ENCODE measurements around the gene ALX4.

The ALX4 gene

DNA sequence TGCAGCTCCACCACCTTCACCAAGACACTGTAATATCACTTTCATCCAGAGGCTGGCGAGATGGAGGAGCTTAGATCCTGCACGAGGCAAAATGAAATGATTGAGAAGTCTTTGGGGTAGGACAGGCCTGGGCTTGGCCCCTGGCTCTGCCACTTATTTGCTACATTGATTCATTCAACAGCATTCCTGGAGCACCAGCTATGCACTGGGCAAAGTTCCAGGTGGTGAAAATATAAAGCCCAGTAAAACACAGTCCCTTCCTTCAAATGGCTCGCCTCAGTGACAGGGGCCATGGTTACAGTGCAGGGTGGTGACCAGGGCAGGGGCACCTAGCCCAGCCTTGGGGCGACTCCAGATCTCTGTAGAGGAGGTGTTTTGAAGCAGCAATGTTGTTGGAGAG, 19.7 kb downstream of the ALX4 start:
- DNase-seq: no peak

DNA sequence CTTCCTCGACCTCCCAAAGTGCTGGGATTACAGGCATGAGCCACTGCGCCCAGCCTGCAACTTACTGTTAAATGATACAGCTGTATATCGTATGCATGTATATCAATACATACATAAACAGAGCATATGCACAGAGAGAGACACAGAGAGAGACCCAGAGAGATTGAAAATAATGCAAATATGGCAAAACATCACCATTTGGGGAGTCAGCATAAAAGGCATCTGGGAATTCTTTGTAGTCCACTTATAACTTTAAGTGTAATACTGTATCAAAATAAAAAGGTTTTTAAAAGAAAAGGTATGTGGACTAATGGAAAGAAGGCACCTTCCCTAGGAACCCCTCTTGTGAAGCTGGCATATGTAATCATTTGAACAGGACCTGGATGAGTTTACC, 21.8 kb downstream of the ALX4 start:
- no peak for DNase-seq

DNA sequence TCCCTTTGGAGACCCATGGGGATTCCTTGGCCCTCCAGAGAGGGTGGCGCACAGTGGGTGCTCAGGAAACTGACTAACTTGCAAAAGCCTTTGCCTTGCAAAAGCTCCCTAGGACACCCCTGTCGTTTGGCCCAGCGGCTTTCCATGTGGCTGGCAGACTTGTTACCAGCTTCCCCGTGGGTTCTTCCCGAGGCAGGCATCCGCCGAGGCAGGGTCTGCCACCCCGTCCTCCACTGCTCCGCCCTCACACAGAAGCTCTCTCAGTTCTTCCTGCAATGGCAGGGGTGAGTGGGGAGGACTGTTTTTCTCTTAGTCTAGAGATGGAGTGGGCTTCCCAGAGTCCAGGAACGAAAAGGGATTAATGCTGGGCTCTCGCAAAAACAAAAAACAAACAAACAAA, 23.0 kb downstream of the ALX4 start:
- DNase-seq: no peak

DNA sequence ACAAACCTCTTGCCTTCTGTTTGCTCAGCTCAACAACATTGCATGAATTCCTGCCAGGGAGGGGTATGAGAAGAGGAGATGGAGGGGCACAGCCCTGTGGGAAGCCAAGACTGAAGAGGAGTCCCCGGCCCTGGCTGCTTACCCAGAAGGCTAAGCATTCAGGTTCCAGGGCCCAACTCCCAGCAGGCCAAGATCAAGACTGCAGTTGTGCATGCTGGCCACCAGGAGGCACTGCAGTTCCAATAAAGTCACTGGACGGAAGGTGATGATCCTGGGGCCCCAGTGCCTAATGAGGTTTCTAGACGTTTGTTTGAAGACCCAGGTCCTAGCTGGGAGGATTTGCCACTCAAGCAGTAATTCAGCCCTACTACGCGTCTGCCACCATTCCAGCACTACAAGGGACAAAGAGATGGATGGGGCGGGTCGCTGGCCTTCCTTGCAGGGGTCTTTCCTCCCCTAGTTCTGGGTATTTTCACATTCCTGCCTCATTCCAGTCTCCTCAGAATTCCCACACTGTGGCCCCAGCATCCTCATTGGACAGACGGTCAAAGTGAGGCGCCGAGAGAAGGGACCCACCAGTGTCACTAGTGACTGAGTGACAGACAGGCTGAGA, 23.6 kb downstream of the ALX4 start:
- DNase-seq: no peak

DNA sequence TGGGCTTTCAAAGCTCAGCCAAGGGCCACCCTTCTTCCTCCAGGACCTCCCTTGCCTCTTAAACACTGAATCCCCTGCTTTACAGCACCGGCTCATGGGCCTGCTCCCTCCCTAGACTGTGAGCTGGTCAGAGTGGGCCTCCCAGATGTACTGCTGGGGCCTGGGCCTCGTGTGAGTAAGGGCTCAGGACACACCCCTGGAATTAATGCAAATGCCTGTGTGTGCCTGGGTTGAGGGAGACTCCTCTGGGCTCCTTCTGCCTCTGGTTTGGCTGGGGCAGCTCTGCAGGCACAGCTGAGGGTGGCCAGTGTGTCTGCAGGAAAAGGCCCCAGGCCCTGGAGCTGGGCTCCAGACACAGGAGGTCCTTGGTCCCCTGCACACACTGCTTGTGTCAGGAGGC, 24.2 kb downstream of the ALX4 start:
- DNase-seq: no peak

DNA sequence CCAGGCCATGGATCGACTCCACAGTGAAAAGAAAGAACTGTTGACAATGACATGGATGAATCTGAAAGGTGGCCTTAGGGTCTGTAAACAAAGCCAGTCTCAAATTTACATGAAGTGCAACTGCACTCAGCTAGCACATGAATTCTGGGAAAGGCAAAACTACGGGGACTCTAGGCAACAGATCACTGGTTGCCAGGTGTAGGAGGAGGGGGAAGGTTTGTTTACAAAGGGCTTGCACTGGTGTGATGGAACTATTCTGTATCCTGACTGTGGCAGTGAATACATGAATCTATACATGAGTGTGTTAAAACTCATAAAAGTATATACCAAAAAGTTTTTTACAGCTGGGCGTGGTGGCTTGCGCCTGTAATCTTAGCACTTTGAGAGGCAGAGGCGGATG, 27.3 kb downstream of the ALX4 start:
- no peak for DNase-seq

DNA sequence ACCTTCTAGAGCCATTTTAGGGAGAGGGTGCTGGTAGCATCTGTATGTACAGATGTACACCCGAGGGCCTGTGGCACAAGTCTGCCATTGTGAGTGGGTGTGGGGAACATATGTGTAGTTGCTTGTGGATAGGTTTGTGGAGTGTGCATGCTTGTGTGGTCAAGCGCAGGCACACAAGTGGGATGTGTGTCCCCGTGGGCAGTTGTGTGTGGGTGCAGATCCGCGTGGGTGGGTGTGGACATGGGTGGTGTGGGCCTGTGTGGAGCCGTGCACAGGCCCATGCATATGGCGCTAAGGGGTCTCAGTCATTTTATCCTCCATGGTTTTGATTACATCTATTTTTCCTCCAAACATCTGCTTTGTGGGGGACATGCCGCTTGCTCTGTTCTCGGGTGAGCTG, 28.8 kb downstream of the ALX4 start:
- no peak for DNase-seq

DNA sequence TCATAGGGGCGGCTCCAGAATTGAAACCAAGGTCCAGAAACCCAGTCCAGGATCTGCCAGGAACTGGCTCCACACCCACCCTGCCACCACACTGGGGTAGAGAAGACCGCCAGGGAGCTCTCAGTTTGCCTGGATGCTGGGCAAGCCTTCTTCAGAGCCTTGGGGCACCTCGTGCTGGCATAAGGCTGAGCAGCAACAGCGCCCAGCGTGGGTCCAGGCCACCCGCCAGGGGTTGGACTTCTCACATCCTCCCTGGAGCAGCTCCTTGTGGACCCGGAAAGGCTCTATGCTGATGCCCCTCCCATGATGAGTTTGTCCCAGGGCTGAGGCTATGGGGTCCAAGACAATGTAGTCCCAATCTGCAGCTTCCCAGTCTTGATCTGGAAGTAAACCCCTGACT, 29.7 kb downstream of the ALX4 start:
- DNase-seq: no peak

DNA sequence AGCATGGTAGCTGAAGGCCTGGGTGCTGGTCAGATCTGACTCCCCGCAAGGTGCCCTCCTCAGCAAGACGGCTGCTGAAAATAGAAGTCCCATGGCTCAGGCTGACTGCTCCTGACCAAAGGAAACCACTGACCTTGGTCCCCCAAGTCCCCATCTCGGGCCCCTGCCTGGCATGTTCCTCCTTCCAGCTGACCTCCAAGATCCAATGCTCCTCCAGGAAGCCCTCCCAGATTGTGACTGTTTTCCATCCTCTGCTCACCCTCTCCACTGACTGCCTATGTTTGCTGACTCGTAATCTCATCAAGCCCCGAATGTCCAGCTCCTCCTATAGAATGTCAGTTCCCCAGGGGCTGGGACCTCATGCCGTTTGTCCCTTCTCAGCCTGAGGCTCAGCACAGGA, 30.5 kb downstream of the ALX4 start:
- DNase-seq: no peak

DNA sequence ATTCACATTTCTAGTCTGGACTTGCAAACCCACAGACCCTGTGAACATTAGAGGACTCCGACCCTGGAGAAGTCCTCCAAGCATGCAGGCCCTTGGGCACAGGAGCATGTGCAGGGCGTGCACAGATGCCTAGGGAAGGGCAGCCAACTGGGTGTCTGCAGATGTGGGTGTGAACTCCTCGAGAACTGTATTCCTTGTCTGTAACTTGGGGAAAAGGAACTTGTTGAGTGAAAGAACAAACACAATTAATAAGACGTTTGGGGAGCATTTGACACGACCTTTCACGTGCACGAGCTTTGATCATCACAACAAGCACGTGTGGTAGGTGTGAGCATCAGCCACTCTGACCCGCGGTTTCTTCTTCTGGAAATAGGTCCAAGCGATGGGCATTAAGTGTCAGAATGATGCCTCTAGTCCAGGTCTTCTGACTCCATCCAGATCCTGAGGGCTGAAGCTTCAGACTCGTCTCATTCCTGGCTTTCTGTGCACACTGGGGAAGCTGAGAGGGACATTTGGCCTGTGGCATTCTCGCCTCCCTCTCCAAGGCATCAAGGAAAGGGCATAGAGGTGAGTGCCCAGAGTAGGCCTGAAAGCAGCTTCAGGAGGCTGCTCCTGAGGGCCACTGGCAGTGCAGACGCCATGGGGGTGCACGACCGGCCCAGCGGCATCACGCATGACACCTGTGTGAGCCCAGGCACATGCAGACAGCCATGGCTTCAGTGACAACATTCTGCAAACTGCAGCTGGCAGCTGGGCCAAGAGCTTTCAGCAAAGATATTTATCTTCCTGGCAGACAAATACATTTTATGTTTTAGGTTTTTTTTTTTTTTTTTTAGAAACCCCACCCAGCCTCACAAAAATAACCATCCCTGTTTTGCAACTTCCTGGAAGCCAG, 32.5 kb downstream of the ALX4 start:
- DNase-seq: no peak

DNA sequence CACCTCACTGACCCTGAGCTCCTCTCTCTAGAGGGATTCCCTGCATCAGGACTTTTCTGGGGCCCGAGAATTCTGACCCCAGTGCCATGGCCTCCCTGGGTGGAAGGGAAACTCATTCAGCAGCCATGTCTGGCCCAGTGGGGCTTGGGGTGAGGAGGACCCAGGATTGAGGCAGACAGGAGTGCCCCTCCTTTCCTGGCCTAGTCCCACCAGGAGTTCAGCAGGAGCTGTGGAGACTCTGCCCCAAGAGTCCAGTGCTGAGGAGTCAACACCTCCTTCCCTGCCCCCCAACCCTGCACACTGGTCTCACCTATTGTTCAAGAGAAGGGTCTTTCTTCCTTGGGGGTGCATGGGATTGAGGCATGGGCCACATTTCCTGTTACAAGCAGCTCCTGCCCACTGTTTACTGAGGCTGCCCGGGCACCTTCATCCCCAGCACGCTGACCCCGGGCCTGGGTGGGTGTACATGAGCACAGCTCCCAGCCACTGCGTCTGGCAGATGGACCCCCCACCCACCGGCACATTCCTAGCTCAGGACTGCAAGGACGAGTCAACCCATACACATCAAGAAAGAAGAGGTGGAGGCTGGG, 33.9 kb downstream of the ALX4 start:
- DNase-seq: no peak

DNA sequence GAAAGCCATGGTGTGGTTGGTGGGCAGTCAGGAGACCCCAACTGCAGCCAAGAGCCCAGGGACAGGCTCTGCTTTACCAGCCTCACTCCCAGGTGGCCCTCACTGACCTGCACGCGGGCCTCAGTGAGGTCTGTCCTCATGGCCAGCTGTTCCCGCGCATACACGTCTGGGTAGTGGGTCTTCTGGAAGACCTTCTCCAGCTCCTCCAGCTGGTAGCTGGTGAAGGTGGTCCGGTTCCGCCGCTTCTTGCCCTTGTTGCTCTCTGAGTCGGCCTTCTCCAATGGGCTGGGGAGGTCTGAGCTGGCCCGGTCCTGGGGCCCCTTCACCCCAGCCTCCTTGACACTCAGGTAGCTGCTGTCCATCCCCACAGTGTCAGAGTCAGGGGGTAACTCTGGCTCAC, 34.7 kb downstream of the ALX4 start:
- DNase-seq: no peak

DNA sequence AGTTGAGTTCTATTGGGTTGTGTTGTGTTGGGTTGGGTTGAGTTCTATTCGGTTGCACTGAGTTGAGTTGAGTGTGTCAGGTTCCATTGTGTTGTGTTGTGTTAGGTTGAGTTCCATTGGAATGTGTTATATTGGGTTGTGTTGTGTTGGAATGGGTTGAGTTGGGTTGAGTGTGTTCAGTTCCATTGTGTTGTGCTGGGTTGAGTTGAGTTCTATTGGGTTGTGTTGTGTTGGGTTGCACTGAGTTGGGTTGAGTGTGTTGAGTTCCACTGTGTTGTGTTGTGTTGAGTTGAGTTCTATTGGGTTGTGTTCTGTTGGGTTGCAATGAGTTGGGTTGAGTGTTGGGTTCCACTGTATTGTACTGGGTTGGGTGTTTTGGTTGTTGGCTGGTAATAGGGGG, 35.5 kb downstream of the ALX4 start:
- DNase-seq: no peak

DNA sequence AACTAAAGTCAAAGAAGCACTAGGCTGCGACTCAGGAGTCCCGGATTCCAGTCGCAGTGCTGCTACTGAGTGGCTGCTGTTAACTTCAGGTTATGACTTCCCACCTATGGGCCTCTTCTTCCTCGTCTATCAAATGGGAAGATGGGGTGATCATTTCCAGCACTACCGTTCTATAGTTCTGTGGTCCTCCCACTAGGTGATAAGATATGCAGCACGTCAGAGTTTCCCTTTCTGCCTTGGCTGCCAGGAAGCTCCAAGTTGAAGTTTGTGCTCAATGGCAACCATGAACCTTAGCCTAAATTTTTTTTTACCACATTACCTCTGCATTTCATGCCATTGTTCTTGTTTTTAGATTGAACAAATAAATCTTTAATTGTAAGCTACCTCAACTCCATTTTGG, 38.7 kb downstream of the ALX4 start:
- no peak for DNase-seq

DNA sequence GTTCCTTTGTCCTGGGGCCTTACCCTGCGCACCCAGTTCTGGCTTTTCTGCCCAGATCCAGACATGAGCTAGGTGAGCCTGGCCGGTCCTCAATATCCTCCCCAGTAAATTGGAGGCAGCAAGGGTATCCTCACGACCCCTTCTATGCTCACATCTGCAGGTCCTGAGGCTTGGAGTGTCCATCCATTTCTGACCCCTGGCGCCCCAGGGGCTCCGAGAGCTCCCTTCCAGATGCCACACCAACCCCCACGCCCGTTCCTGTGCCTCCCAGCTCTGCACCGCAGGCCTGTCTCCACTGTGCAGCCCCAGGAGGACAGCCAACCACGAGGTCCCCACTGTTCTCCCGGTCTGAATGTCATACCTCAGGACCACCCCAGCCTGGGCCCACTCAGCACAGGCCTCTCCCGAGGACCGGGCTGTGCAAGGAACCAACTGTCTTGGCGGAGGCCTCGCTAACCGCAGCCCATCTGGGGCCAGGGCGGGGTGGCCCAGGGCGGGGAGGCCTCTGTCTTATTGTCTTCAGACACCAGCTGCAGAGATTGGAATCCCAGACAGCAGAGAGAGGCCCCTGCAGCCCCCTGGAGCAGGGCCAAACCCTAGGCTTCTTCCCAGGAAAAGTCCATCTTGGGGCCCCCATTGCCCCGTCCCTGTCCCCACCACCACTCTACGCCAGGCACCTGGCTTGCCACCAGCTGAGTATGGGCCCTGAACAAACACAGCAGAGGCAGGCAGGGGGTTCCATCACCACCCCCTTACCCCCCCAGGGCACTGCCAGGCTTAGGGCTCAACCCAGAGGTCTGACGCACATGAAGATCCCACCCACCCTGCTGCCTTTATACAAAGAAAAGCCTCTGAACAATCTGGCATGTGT, 39.3 kb downstream of the ALX4 start:
- DNase-seq: no peak

DNA sequence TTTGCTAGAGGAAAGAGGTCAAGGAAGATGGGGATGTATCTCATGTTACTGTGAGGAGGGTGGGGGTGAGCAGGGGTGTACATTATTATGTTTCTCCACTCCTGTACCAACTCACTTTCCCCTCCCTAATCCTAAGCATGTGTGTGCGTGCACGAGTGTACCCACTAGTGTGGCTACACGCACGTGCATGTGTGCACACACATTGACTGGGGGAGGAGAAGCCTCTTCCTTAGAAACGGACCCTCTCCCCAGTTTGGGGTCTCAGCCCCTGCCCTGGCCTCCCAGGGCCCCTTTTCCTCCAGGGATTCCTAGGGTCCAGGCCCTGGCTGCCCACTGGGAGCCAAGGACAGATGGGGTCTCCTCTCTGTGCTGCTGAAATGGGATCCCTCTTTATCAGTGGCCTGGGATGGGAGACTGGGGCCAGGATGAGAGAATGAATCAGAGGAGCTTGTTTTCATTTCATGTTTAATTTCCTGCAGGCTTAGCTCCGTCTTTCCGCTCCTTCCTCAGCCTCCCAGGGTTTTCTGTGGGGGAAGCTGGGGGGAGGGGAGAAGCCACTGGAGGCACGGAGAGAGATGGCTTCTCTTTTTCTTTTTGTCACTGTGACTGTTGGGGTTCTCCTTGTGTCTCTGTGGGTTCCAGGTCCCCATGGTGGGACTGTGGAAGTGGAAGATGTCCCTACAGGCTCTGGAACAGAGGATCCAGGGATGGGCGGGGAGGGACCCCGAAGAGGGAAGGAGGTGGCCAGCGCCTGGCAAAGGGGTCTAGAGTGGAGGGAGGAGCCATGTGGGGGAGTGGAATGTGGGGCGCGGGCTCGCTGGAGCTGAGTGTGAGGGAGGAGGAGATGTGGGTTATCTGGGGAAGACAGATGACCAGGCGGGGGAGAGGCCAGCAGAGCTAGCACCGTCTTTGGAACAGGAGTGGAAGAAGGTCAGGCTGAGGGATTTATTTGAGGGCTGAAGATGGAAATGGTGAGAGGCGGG, 40.3 kb downstream of the ALX4 start:
- DNase-seq: no peak

DNA sequence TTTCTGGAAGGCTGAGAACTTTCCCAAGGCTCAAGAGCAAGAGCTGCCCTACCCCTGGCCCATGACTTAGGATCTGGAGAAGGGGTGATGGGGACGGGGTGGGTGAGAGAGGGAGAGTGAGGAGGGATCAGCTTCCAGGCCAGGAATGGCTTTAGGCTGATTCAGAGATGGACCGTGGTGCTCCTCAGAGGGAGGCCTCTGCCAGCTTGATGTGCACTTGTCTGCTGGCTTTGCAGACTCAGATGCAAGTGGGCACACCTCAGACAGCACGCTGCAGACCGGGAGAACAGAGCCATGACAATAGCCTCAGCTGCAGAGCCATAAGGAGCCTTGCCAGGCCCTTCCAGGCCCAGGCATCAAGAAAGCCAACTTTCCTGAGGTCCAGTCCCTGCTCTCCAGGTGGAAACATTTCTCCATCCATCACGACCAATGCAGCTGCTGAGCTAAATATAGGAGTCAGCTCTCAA, 41.3 kb downstream of the ALX4 start:
- no peak for DNase-seq

DNA sequence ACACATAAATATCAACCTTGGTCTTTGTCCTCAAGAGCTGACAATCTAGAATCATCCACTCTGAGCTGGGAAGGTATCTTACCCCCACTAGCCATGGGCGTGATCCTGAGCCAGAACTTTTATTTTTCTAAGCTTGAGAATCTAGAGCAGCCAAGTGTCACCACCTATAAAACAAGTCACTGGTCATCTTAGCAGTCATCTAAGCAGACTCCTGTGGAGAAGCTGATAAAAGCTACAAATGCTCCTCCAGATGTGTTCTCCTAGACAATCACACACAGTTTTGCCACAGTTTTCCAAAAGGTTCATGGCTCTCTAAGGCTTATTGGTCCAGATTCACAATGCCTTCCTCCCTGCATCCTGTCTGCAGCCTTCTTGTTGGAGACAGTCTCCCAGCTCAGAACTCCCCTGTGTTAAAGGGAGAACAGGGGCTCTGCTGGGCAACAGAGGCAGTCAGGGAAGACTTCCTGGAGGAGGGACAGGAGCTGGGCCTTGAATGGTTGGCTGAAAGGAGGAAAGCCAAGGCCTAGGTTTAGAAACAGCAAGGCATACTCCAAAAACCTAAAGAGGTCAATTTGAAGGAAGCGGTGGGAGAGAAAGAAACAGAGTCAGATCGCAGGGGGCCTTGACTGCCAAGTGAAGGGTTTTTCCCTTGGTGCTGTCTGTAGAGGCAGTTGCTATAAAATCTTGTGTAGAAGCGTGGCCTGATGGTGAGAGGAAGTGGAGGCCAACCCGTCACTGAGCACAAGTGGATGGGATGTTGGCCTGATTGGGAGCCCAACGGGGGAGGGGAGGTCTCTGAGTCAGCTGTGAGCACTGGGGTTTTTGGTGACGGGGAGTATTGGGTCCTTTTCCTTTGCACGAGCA, 42.0 kb downstream of the ALX4 start:
- DNase-seq: no peak

DNA sequence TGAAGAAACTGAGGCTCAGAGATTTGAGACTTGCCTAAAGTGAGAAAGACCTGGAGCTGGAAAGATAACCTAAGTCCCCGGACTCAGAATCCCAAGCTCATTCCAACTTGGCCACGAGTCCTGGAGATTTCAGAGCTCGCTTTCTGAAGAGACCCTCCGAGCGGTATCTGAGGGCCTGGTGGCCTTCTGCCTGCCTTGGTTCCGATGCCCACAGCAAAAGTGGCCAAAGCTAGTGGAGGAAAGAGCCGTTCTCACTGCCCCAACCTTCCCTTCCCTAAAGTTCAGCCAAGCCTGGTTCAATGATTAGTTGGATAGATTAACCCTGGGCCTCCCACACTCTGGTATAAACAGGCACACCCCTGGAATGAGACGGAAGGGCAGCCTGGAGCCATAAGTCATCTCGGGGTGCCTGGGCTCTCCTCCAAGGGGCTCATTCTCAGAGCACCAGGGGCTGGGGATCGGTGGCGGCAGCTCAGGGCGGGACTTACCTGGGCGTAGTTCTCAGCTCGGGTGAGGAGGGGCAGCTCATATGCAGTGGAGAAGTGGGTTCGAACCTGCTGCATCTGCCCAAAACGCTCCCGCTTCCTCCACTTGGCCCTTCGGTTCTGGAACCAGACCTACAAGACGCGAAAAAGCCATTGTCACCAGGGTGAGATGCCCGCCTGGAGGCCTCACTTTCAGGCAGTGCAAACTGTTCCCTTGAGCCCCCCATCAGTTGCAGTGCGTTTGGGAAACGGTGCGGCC, 42.8 kb downstream of the ALX4 start:
- DNase-seq: no peak
